GM13976 (cell line): ENCODE results near the gene MTREX.

ENCODE experiments used
- DNase-seq: peaks from one replicate; pipeline ENCODE4 v3.0.0; 2012; ENCODE audit warnings: low spot score
- CTCF ChIP-seq: IDR thresholded peaks from 2 replicates; pipeline ENCODE4 v1.5.1; 2012; ENCODE audit warnings: borderline replicate concordance, mild to moderate bottlenecking; ENCODE audit not compliant: insufficient read depth; ENCODE audit errors: extremely low read depth, missing control alignments, control extremely low read depth
- in situ Hi-C: fragments of 300-500 bp; cut with MboI; formaldehyde crosslinking; loops from one replicate; pipeline ENCODE4 v1.12.0; 2022; ENCODE audit warnings: low sequenced_read_pairs, mixed read lengths, inconsistent platforms; ENCODE audit not compliant: unreplicated experiment

MTREX gene

GRCh38 chr5:55307383-55308253 lies at the start of gene MTREX, which contains the start of gene DHX29:
Gene MTREX (plus strand): TSS chr5:55307989. CDS start chr5:55308014, 25 bp downstream.
Gene DHX29 (minus strand): TSS chr5:55307694. CDS start chr5:55307573, 121 bp downstream.
- in situ Hi-C loops, result no loop called here
- TF ChIP-seq CTCF, result no peak
- DNase-seq, result peak; percentile 91

DNA sequence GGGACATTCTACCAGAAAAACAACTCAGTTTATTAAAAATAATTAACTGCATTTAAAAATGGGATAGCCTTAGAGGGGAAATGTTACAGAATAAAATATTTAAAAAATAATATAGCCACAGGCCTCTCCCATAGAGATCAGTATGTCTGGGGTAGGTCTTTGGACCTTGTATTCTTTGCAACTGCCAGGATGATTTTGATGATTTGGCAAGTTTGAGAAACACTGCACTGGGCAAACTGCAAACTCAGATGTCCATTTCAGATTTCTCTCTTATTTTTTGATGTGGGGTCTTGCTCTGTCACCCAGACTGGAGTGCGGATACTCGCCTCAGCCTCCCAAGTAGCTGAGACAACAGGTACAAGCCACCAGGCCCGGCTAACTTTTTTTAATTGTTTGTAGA lies 49.5 kb upstream of the MTREX start:
- in situ Hi-C loops, result no loop called here
- TF ChIP-seq CTCF, result no peak
- DNase-seq, result no peak

DNA sequence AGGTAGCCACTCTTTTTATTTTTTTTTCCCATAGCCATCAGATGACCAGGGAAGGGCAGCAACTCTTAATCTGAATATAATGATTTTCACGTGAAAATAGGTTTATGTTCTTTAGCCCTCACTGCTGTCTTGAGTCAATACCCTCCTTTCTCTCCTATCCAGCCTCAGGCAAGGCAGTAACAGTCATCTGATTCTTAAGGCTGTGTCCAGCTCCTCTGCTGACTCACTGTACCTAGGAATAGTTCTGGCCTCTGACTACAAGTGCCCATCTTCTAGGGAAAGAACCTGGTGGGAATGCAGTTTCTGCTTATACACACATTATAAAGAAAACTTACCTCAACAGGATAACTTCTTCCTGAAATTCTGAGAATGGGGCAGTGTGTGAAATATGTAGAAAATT lies 31.0 kb upstream of the MTREX start:
- TF ChIP-seq CTCF, result no peak
- DNase-seq, result no peak
- in situ Hi-C loops, result no loop called here

- in situ Hi-C loops, result no loop called here
- DNase-seq, result no peak
- no peak for TF ChIP-seq CTCF
These were observed 29.0 kb upstream of the MTREX start for GRCh38 chr5:55278778-55279177.

GRCh38 chr5:55286411-55286933 lies 21.3 kb upstream of the MTREX start:
- TF ChIP-seq CTCF, result no peak
- in situ Hi-C loops, result no loop called here
- no peak for DNase-seq

DNA sequence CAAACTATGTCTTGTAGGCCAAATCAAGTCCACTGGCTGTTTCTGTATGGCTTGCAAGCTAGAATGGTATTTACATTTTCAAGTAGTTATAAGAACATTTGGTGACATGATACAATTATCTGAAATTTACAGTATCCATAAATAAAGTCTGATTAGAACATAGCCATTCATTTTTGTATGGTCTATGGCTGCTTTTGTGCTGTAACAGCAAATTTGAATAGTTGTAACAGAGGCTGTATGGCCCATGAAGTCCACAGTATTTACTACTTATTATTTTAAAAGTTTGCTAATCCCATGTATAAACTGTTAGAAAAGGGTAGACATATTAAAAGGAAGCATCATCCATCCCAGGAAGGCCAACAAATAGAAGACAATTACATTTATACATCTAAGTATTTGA lies 18.0 kb upstream of the MTREX start:
- in situ Hi-C loops, result no loop called here
- no peak for DNase-seq
- TF ChIP-seq CTCF, result no peak

GRCh38 chr5:55290991-55291390 lies 16.8 kb upstream of the MTREX start:
- TF ChIP-seq CTCF, result no peak
- in situ Hi-C loops, result no loop called here
- DNase-seq, result no peak
